Measurements from ENCODE around the gene DLX1.
A peak's percentile ranks its signal among the peaks of the same experiment; 100 is the strongest.

The DLX1 gene

DNA sequence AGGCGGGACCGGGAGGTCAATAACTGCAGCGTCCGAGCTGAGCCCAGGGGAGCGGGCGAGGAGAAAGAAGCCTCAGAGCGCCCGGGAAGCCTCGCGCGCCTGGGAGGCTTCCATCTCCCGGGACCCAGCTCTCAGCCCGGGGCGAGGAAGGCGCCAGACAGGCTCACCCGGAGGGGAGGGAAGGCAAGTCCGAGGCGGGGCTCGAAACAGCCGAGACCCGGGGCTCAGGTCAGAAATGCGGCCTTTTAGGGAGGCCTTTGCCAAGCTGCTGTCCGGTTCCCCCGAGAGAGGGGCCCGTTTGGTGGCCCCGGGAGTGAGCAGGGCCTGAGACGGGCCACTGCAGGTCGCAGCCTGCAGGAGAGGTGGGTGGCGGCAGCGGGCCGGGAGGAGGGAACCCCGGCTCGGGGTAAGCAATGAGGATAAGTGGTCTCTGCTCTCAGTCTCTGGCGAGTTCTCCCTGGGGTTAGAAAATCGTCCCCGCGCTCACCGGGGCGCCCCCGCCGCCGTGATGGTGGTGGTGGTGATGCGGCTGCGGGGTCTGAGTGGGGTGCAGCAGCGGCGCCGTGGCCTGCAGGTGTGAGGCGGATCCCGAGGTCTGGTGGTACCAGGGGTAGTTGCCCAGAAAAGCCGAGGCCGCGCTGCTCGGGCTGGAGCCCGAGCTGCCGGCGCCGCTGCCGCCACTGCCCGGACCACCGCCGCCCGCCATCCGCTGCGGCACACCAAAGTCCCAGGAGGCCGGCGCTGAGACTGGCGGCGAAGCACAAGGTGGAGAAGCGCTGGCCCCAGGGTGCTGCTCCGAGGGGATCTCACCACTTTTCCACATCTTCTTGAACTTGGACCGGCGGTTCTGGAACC, 15.0 kb downstream of the DLX1 start:
- TF ChIP-seq, protein P1, sequence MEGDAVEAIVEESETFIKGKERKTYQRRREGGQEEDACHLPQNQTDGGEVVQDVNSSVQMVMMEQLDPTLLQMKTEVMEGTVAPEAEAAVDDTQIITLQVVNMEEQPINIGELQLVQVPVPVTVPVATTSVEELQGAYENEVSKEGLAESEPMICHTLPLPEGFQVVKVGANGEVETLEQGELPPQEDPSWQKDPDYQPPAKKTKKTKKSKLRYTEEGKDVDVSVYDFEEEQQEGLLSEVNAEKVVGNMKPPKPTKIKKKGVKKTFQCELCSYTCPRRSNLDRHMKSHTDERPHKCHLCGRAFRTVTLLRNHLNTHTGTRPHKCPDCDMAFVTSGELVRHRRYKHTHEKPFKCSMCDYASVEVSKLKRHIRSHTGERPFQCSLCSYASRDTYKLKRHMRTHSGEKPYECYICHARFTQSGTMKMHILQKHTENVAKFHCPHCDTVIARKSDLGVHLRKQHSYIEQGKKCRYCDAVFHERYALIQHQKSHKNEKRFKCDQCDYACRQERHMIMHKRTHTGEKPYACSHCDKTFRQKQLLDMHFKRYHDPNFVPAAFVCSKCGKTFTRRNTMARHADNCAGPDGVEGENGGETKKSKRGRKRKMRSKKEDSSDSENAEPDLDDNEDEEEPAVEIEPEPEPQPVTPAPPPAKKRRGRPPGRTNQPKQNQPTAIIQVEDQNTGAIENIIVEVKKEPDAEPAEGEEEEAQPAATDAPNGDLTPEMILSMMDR (conservative IDR thresholded peaks at IDR 0.05; ENCODE audit: low read depth, low read length) = no peak
- no peak for DNase-seq (ENCODE audit: low read depth)
- H3K4me3 ChIP-seq (ENCODE audit: low read depth, low read length) = peak overlapping the region; percentile 1

DNA sequence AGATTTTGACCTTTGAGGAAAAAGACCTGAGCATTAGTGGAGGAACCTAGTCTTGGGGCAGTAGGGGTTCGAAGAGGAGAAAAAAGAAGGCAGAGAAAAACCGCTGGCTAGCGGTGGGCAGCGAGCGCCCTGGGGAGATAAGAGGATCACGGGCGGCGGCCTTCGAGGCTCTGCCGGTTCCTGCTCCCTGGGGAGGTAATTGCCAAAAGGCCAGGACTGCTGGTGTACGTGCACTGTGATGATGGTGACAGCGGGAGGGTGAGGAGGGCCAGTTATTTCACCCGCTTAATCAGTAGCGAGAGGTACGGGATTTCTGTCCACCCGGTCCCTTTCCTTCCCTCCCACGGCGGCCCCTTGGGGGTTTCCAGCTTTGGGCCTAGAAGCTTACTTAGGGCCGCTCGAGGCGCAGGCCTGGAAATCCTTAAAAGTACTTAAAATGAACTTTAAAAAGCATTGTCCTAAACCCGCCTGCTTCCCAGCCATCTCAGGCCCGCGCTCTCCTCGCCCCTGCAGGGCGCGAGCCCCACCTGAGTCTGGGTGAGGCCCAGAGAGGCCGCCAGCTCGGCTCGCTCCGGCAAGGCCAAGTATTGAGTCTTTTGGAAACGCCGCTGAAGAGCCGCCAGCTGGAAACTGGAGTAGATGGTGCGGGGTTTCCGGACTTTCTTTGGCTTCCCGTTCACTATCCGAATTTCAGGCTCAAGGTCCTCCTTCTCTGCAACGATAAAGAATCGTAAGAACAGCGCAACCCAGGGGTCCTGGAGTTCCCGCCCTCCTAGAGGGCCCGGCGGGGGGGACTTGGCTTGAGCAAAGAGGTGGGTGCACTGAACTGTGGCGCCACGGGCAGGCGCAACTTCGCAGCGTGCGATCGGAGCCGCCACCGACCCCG, 15.9 kb downstream of the DLX1 start:
- no peak for DNase-seq (ENCODE audit: low read depth)
- peak overlapping the region; percentile 27 for H3K4me3 ChIP-seq (ENCODE audit: low read depth, low read length)
- TF ChIP-seq, protein P1 (conservative IDR thresholded peaks at IDR 0.05; ENCODE audit: low read depth, low read length) = no peak

DNA sequence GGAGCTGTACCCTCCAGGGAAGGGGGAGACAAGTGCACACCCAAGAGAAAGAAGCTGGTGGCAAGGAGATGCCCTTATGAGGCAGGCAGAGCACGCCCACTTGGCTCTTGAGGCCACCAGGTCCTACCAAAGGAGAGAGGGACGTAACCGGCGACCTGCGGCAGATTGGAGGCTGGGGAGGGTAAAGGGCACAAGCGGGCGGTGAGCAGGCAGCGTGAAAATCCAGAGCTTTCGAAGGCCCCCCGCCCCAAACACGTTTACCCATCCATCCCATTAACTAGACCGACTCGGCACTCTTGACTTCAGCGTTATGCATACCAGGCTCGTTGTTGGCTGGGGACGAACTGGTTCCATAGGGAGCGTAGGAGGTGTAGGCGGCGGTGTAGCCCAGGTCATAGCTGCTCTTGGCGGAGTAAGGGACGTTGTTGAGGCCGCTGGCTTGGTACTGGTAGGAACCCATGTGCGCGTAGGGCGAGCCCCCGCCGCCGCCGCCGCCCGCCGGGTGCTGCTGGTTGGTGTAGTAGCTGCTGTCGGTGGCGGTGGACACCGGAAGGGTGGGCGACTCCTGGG, 16.6 kb downstream of the DLX1 start:
- H3K4me3 ChIP-seq (ENCODE audit: low read depth, low read length) = peak overlapping the region; percentile 58
- no peak for DNase-seq (ENCODE audit: low read depth)
- TF ChIP-seq, protein P1 (conservative IDR thresholded peaks at IDR 0.05; ENCODE audit: low read depth, low read length) = no peak

DNA sequence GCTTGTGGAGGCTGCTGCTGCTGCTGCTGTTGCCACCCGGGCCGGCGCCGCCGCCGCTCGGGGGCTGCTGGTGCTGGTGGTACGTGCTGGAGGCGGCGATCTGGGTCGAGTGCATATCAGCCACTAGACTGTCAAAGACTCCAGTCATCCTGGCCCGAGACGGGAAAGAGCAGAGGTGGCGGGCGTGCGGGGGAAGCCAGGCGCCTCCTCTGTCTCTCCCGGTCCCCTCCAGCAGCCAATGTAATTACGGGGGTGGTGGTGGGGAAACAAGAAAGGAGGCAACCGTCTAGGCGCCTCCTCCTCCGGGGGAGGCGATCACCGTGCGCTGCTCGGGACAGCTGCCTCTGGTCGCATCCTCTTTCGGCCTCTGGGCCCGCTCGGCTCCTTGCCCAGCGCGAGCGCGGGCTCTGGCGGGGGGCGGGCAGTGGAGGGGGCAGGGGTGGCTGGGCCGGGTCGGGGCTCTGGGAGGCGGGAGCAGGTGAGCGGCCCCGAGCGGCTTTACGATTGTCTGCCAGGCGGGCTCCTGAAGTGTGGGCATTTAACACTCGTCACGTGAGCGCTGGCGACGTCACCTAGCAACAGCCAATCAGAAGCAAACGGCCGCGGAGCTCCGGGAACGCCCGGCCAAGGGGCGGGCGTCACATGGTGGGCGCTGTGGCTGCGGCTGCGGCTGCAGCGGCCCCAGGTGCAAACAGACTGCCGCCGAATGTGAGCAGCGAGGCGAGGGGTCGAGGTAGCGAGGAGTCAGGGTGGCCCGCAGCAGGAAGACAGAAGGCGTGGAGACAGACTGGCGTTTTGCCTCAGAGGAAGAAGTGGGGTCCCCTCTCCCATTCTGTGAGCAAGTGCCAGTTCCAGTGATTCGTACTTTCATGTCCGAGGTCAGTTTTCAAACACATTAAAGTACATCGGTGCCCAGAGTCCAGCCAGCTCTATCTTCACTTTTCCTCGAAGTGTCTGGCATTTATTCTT, 17.4 kb downstream of the DLX1 start, which contains the start of gene DLX2:
DLX2 (minus strand) TSS at position 510 of the 969 bp plus-strand sequence; CDS start at position 148, 362 bp downstream.
- DNase-seq (ENCODE audit: low read depth) = peak; percentile 79
- H3K4me3 ChIP-seq (ENCODE audit: low read depth, low read length) = peak within 1 kb of the TSS; percentile 58
- TF ChIP-seq, protein P1 (conservative IDR thresholded peaks at IDR 0.05; ENCODE audit: low read depth, low read length) = no peak

DNA sequence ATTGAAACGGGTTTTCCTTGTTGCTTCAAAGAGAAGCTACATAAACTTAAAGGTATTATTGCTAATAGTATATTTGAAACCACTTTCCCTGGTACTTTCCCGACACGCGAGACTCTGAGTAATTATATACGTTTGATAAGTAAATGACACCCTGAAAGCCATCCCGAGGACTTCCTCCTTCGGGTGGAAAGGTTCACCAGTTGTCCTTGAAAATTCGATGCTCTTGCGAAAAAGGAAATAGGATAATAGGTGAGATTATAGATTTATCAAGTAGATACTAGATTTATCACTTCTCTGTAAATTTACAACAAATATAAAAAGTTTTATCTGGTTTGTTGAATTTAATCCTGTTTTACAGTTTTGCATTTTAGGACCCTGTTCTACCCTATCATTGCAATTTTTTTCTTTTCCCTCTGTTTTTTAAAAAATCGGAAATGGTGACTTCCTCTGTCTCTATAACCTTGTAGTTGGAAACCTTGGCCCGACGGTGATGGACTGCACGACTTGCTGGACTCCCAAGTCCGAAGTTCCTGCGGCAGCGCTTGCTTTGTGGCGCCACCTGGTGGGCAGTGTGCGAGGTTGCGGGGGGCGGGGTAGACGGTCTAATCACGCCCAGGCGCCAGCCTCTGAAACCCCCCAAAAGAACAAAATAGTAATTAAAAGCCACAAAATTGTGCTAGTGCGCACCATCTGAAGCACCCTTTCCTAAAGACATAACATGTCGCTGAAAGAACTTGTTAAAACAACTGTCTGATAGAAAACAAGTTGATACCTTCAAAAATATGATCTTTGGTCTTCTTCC, 18.4 kb downstream of the DLX1 start:
- H3K4me3 ChIP-seq (ENCODE audit: low read depth, low read length) = no peak overlapping the region

More for the DNA sequence above, 18.4 kb downstream of the DLX1 start:
- TF ChIP-seq, protein P1 (conservative IDR thresholded peaks at IDR 0.05; ENCODE audit: low read depth, low read length) = peak; percentile 96
- peak; percentile 91 for DNase-seq (ENCODE audit: low read depth)

All from choroid plexus epithelial cell (primary cell).